ENCODE data around the gene PNMA6E. TPM values are rescaled to one million over a fixed set of nuclear protein-coding genes. Genes with fewer than 3 reads are reported as not detected.
"Not testable (repeated sequence)": the region's sequence is repeated elsewhere in the genome, so short reads cannot be mapped to it uniquely, and the experiment has no call there.

Gene PNMA6E
- total RNA-seq, 1 experiment from 2014 or later, result not detected

- DNase-seq (ENCODE audit: low spot score), result no peak
These were observed 7.1 kb upstream of the PNMA6E start for GRCh38 chrX:153408221-153408721.

- no peak for DNase-seq (ENCODE audit: low spot score)
These were observed 6.6 kb upstream of the PNMA6E start for GRCh38 chrX:153407736-153408135.

- DNase-seq (ENCODE audit: low spot score), result no peak
These were observed 5.8 kb upstream of the PNMA6E start for GRCh38 chrX:153406903-153407302.

- no peak for DNase-seq (ENCODE audit: low spot score)
These were observed 4.9 kb upstream of the PNMA6E start for GRCh38 chrX:153406011-153406410.

- no peak for DNase-seq (ENCODE audit: low spot score)
These were observed 4.3 kb upstream of the PNMA6E start for GRCh38 chrX:153405426-153405825.

- DNase-seq (ENCODE audit: low spot score), result not testable (repeated sequence)
These were observed 3.2 kb upstream of the PNMA6E start for GRCh38 chrX:153404333-153404732.

- DNase-seq (ENCODE audit: low spot score), result peak; percentile 13
These were observed 711 bp downstream of the PNMA6E start for GRCh38 chrX:153400146-153401132.

- DNase-seq (ENCODE audit: low spot score), result no peak
These were observed 2.7 kb downstream of the PNMA6E start for GRCh38 chrX:153398275-153398960.

GRCh38 chrX:153397256-153397960 lies 3.7 kb downstream of the PNMA6E start:
- DNase-seq (ENCODE audit: low spot score), result no peak

GRCh38 chrX:153396320-153397195 lies 4.6 kb downstream of the PNMA6E start:
- DNase-seq (ENCODE audit: low spot score), result no peak

- DNase-seq (ENCODE audit: low spot score), result no peak
These were observed 5.4 kb downstream of the PNMA6E start for GRCh38 chrX:153395613-153396319.

GRCh38 chrX:153394612-153395011 lies 6.5 kb downstream of the PNMA6E start:
- DNase-seq (ENCODE audit: low spot score), result no peak

- DNase-seq (ENCODE audit: low spot score), result no peak
These were observed 8.4 kb downstream of the PNMA6E start for GRCh38 chrX:153392642-153393321.

GRCh38 chrX:153389460-153389768 lies 11.7 kb downstream of the PNMA6E start:
- DNase-seq (ENCODE audit: low spot score), result not testable (repeated sequence)

- DNase-seq (ENCODE audit: low spot score), result no peak
These were observed 12.3 kb downstream of the PNMA6E start for GRCh38 chrX:153388722-153389459.

- DNase-seq (ENCODE audit: low spot score), result no peak
These were observed 13.0 kb downstream of the PNMA6E start for GRCh38 chrX:153387987-153388721.

- DNase-seq (ENCODE audit: low spot score), result no peak
These were observed 13.8 kb downstream of the PNMA6E start for GRCh38 chrX:153387345-153387744.

- no peak for DNase-seq (ENCODE audit: low spot score)
These were observed 15.1 kb downstream of the PNMA6E start for GRCh38 chrX:153386097-153386496.

Measured in A172 (cell line).